Measurements from ENCODE around the gene C2CD2.
"Not testable (repeated sequence)": the region's sequence is repeated elsewhere in the genome, so short reads cannot be mapped to it uniquely, and the experiment has no call there.

The C2CD2 gene

DNA sequence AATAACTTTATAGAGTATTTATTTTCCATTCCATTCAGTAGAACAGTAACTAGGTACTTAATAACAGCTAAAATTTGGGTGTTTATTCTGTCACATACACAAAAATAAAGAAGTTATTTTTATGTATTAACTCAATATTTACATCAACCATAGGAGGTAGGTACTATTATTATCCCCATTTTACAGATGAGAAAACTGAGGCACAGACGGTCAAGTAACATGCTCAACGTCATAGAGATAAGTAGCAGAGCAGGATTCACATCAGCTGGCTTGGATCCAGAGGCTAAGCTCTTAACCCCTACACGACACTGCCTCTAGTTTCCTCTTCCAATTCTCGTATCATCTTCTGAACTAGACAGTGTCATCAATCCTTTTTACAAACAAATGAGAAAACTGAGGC is 47.1 kb upstream of the C2CD2 start:
- Histone ChIP-seq H2AK5ac (ENCODE audit: low read length) (no peak overlapping the region), H3K14ac (ENCODE audit: low read length) (no peak overlapping the region), H3K79me1 (ENCODE audit: low read length) (no peaks in the 10 kb centered on the region), H3K36me3 (ENCODE audit: control insufficient read depth in 1 of 2, insufficient read depth in 2 of 2, low read length in 2 of 2) (peaks cover 2 to 3% of the 10 kb centered on the region in 2 experiments), H3K4me3 (ENCODE audit: low read depth, low read length) (no peak overlapping the region), H3K79me2 (ENCODE audit: control insufficient read depth, insufficient read depth, low read length, poor library complexity) (no peaks in the 10 kb centered on the region), H3K4me1 (ENCODE audit: control insufficient read depth in 1 of 2, insufficient read depth in 2 of 2, low read length in 2 of 2) (peaks cover 0 to 2% of the 10 kb centered on the region in 2 experiments), H2BK120ac (ENCODE audit: insufficient read depth, low read length, poor library complexity) (no peak overlapping the region), H4K8ac (ENCODE audit: low read depth, low read length) (no peak overlapping the region), H4K12ac (ENCODE audit: low read depth, low read length) (no peak overlapping the region), H3K4ac (ENCODE audit: low read depth, low read length) (no peak overlapping the region), H3K9ac (ENCODE audit: low read length) (no peak overlapping the region), H3K4me2 (ENCODE audit: low read length) (no peak overlapping the region), H3K9me3 (ENCODE audit: insufficient read depth, low read depth, low read length) (peaks cover 4% of the 10 kb centered on the region), H3K18ac (ENCODE audit: low read length) (no peak overlapping the region), H3K23ac (ENCODE audit: low read length) (no peak overlapping the region), H3K27ac (ENCODE audit: low read depth, low read length) (no peak overlapping the region), H2BK12ac (ENCODE audit: low read length) (no peak overlapping the region), H2BK5ac (ENCODE audit: low read depth, low read length, poor library complexity) (no peak overlapping the region), H4K91ac (ENCODE audit: low read depth, low read length) (no peak overlapping the region), H3K27me3 (ENCODE audit: insufficient read depth, low read length) (no peaks in the 10 kb centered on the region), H2AFZ (ENCODE audit: insufficient read depth, low read length, poor library complexity) (no peak overlapping the region)
- peak in 1 of 2 donors; percentile 9 for DNase-seq
- WGBS (ENCODE audit: extremely low coverage, insufficient coverage, insufficient read length): no CpG with 5 or more reads among the region's 4 CpGs

DNA sequence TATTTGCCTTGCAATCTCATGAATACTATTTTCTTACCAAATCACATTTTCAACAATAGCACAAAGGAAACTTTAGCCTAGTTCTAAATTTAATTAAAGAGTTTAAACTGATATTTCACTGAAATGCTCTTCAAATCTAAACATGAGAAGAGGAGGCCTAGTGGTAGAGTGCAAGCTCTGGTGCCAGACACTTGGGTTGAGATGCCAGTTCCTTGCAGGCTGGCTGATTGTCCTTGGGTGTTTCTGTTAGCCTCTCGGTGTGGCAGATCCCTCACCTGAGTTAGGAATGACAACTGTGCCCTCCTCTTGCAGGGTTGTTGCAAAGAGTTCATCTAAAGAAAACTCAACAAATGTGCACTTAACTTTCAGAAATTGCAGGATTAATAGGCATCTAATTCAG is 43.8 kb upstream of the C2CD2 start:
- no peaks in the 10 kb centered on the region for H3K27me3 ChIP-seq (ENCODE audit: insufficient read depth, low read length)
- H2AFZ ChIP-seq (ENCODE audit: insufficient read depth, low read length, poor library complexity): no peak overlapping the region
- H3K4me3 ChIP-seq (ENCODE audit: low read depth, low read length): no peak overlapping the region
- H3K23ac ChIP-seq (ENCODE audit: low read length): no peak overlapping the region
- H2BK120ac ChIP-seq (ENCODE audit: insufficient read depth, low read length, poor library complexity): no peak overlapping the region
- H3K18ac ChIP-seq (ENCODE audit: low read length): no peak overlapping the region
- no peak overlapping the region for H2AK5ac ChIP-seq (ENCODE audit: low read length)
- H3K4ac ChIP-seq (ENCODE audit: low read depth, low read length): no peak overlapping the region
- no peak overlapping the region for H2BK5ac ChIP-seq (ENCODE audit: low read depth, low read length, poor library complexity)
- H4K8ac ChIP-seq (ENCODE audit: low read depth, low read length): no peak overlapping the region
- no peak overlapping the region for H2BK12ac ChIP-seq (ENCODE audit: low read length)
- no peaks in the 10 kb centered on the region for H3K79me2 ChIP-seq (ENCODE audit: control insufficient read depth, insufficient read depth, low read length, poor library complexity)
- no peak overlapping the region for H3K9ac ChIP-seq (ENCODE audit: low read length)
- no peak for DNase-seq
- H3K4me2 ChIP-seq (ENCODE audit: low read length): no peak overlapping the region
- H3K14ac ChIP-seq (ENCODE audit: low read length): no peak overlapping the region
- H3K79me1 ChIP-seq (ENCODE audit: low read length): no peaks in the 10 kb centered on the region
- no peaks in the 10 kb centered on the region for H3K4me1 ChIP-seq (ENCODE audit: control insufficient read depth in 1 of 2, insufficient read depth in 2 of 2, low read length in 2 of 2)
- WGBS (ENCODE audit: extremely low coverage, insufficient coverage, insufficient read length): no CpG with 5 or more reads among the region's 1 CpG
- H4K91ac ChIP-seq (ENCODE audit: low read depth, low read length): no peak overlapping the region
- H3K27ac ChIP-seq (ENCODE audit: low read depth, low read length): no peak overlapping the region
- H4K12ac ChIP-seq (ENCODE audit: low read depth, low read length): no peak overlapping the region
- H3K9me3 ChIP-seq (ENCODE audit: insufficient read depth, low read depth, low read length): peaks cover 7% of the 10 kb centered on the region
- peaks cover 2 to 6% of the 10 kb centered on the region in 2 experiments for H3K36me3 ChIP-seq (ENCODE audit: control insufficient read depth in 1 of 2, insufficient read depth in 2 of 2, low read length in 2 of 2)

DNA sequence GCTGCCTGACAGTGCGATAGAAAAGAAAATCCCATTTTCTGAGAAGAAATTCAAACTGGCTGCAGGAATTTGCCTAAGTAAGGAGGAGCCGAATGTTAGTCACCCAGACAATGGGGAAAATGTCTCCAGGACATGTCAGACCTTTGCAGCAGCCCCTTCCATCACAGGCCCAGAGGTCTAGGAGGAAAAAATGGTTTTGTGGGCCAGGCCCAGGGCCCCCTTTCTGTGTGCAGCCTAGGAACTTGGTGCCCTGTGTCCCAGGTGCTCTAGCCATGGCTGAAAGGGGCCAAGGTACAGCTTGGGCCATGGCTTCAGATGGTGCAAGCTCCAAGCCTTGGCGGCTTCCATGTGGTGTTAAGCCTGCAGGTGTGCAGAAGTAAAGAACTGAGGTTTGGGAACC is 41.8 kb upstream of the C2CD2 start:
- Histone ChIP-seq H3K79me2 (ENCODE audit: control insufficient read depth, insufficient read depth, low read length, poor library complexity) (no peaks in the 10 kb centered on the region), H3K4me3 (ENCODE audit: low read depth, low read length) (no peak overlapping the region), H3K27me3 (ENCODE audit: insufficient read depth, low read length) (no peaks in the 10 kb centered on the region), H2BK120ac (ENCODE audit: insufficient read depth, low read length, poor library complexity) (no peak overlapping the region), H2BK12ac (ENCODE audit: low read length) (no peak overlapping the region), H2AK5ac (ENCODE audit: low read length) (no peak overlapping the region), H4K8ac (ENCODE audit: low read depth, low read length) (no peak overlapping the region), H4K91ac (ENCODE audit: low read depth, low read length) (no peak overlapping the region), H3K14ac (ENCODE audit: low read length) (no peak overlapping the region), H3K27ac (ENCODE audit: low read depth, low read length) (no peak overlapping the region), H3K79me1 (ENCODE audit: low read length) (no peaks in the 10 kb centered on the region), H3K18ac (ENCODE audit: low read length) (no peak overlapping the region), H3K36me3 (ENCODE audit: control insufficient read depth in 1 of 2, insufficient read depth in 2 of 2, low read length in 2 of 2) (peaks cover 13 to 24% of the 10 kb centered on the region in 2 experiments), H2AFZ (ENCODE audit: insufficient read depth, low read length, poor library complexity) (no peak overlapping the region), H3K4me1 (ENCODE audit: control insufficient read depth in 1 of 2, insufficient read depth in 2 of 2, low read length in 2 of 2) (no peaks in the 10 kb centered on the region), H3K9ac (ENCODE audit: low read length) (no peak overlapping the region), H4K12ac (ENCODE audit: low read depth, low read length) (no peak overlapping the region), H3K4me2 (ENCODE audit: low read length) (no peak overlapping the region), H2BK5ac (ENCODE audit: low read depth, low read length, poor library complexity) (no peak overlapping the region), H3K23ac (ENCODE audit: low read length) (no peak overlapping the region), H3K9me3 (ENCODE audit: insufficient read depth, low read depth, low read length) (peaks cover 7% of the 10 kb centered on the region), H3K4ac (ENCODE audit: low read depth, low read length) (no peak overlapping the region)
- DNase-seq: no peak
- no CpG with 5 or more reads among the region's 3 CpGs for WGBS (ENCODE audit: extremely low coverage, insufficient coverage, insufficient read length)

DNA sequence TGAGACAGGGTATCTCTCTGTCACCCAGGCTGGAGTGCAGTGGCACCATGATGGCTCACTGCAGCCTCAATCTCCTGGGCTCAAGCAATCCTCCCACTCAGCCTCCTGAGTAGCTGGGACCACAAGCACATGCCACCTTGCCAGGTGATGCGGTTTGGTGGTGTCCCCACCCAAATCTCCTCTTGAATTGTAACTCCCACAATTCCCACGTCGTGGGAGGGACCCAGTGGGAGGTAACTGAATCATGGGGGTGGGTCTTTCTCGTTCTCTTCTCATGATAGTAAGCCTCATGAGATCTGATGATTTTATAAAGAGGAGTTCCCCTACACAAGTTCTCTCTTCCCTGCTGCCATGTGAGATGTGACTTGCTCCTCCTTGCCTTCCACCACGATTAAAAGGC is 40.8 kb upstream of the C2CD2 start:
- not testable (repeated sequence) for H2AFZ ChIP-seq (ENCODE audit: insufficient read depth, low read length, poor library complexity); H3K4me3 ChIP-seq (ENCODE audit: low read depth, low read length); H3K9me3 ChIP-seq (ENCODE audit: insufficient read depth, low read depth, low read length); H3K23ac ChIP-seq (ENCODE audit: low read length); H3K4me2 ChIP-seq (ENCODE audit: low read length); H3K4ac ChIP-seq (ENCODE audit: low read depth, low read length); H3K4me1 ChIP-seq (ENCODE audit: control insufficient read depth in 1 of 2, insufficient read depth in 2 of 2, low read length in 2 of 2); H2BK12ac ChIP-seq (ENCODE audit: low read length); H2BK120ac ChIP-seq (ENCODE audit: insufficient read depth, low read length, poor library complexity); H4K8ac ChIP-seq (ENCODE audit: low read depth, low read length); DNase-seq; H4K12ac ChIP-seq (ENCODE audit: low read depth, low read length); H3K79me1 ChIP-seq (ENCODE audit: low read length); H4K91ac ChIP-seq (ENCODE audit: low read depth, low read length); H3K14ac ChIP-seq (ENCODE audit: low read length); H3K79me2 ChIP-seq (ENCODE audit: control insufficient read depth, insufficient read depth, low read length, poor library complexity); H3K9ac ChIP-seq (ENCODE audit: low read length); H3K27me3 ChIP-seq (ENCODE audit: insufficient read depth, low read length); H2BK5ac ChIP-seq (ENCODE audit: low read depth, low read length, poor library complexity); H3K27ac ChIP-seq (ENCODE audit: low read depth, low read length); H3K18ac ChIP-seq (ENCODE audit: low read length); H2AK5ac ChIP-seq (ENCODE audit: low read length)
- peaks cover 13 to 24% of the 10 kb centered on the region in 2 experiments for H3K36me3 ChIP-seq (ENCODE audit: control insufficient read depth in 1 of 2, insufficient read depth in 2 of 2, low read length in 2 of 2)
- no CpG with 5 or more reads among the region's 5 CpGs for WGBS (ENCODE audit: extremely low coverage, insufficient coverage, insufficient read length)
